Skeletal muscle cell (primary cell): ENCODE results near the gene CCDC73.
A peak's percentile ranks its signal among the peaks of the same experiment; 100 is the strongest.
"Not testable (repeated sequence)": the region's sequence is repeated elsewhere in the genome, so short reads cannot be mapped to it uniquely, and the experiment has no call there.

Experiments
- DNase-seq: peaks from one replicate; pipeline ENCODE4 v3.0.0-alpha.2; 2010; ENCODE audit warnings: low read depth
- H3K4me3 ChIP-seq: 2 replicates; pipeline ENCODE4 v1.5.1; 2011; ENCODE audit warnings: low read depth, mild to moderate bottlenecking, control low read depth, low read length, moderate library complexity

CCDC73 gene

GRCh38 chr11:32817181-32817851, 22.9 kb upstream of the CCDC73 start:
- H3K4me3 ChIP-seq, result no peak overlapping the region
- DNase-seq, result no peak

GRCh38 chr11:32809313-32809712, 14.9 kb upstream of the CCDC73 start:
- DNase-seq, result peak; percentile 40
- no peak overlapping the region for H3K4me3 ChIP-seq

GRCh38 chr11:32796425-32796824, 2.0 kb upstream of the CCDC73 start:
- no peak for DNase-seq
- no peak overlapping the region for H3K4me3 ChIP-seq

- no peak for DNase-seq
- no peak overlapping the region for H3K4me3 ChIP-seq
Measured at GRCh38 chr11:32792948-32793475, 1.4 kb downstream of the CCDC73 start.

- no peak for DNase-seq
- no peak overlapping the region for H3K4me3 ChIP-seq
Measured at GRCh38 chr11:32792111-32792947, 2.1 kb downstream of the CCDC73 start.

GRCh38 chr11:32790916-32791315, 3.5 kb downstream of the CCDC73 start:
- no peak for DNase-seq
- H3K4me3 ChIP-seq, result no peak overlapping the region

- no peak overlapping the region for H3K4me3 ChIP-seq
- no peak for DNase-seq
Measured at GRCh38 chr11:32786811-32787210, 7.7 kb downstream of the CCDC73 start.

- no peak overlapping the region for H3K4me3 ChIP-seq
- DNase-seq, result no peak
Measured at GRCh38 chr11:32785262-32785661, 9.2 kb downstream of the CCDC73 start.

- no peak for DNase-seq
- no peak overlapping the region for H3K4me3 ChIP-seq
Measured at GRCh38 chr11:32781721-32782120, 12.7 kb downstream of the CCDC73 start.

- not testable (repeated sequence) for DNase-seq, H3K4me3 ChIP-seq
Measured at GRCh38 chr11:32780839-32781238, 13.6 kb downstream of the CCDC73 start.

- DNase-seq, result no peak
- H3K4me3 ChIP-seq, result no peak overlapping the region
Measured at GRCh38 chr11:32779136-32779535, 15.3 kb downstream of the CCDC73 start.

- DNase-seq, result no peak
- no peak overlapping the region for H3K4me3 ChIP-seq
Measured at GRCh38 chr11:32775908-32776307, 18.6 kb downstream of the CCDC73 start.

- DNase-seq, result no peak
- no peak overlapping the region for H3K4me3 ChIP-seq
Measured at GRCh38 chr11:32774081-32774480, 20.4 kb downstream of the CCDC73 start.

- DNase-seq, result no peak
Measured at GRCh38 chr11:32772731-32773130, 21.7 kb downstream of the CCDC73 start.

GRCh38 chr11:32761774-32762173, 32.7 kb downstream of the CCDC73 start:
- not testable (repeated sequence) for DNase-seq, H3K4me3 ChIP-seq

More at GRCh38 chr11:32772731-32773130, 21.7 kb downstream of the CCDC73 start:
- no peak overlapping the region for H3K4me3 ChIP-seq

GRCh38 chr11:32758291-32758690, 36.2 kb downstream of the CCDC73 start:
- no peak overlapping the region for H3K4me3 ChIP-seq
- DNase-seq, result no peak

GRCh38 chr11:32753181-32753580, 41.3 kb downstream of the CCDC73 start:
- DNase-seq, H3K4me3 ChIP-seq: not testable (repeated sequence)

- no peak for DNase-seq
- no peak overlapping the region for H3K4me3 ChIP-seq
Measured at GRCh38 chr11:32752001-32752400, 42.5 kb downstream of the CCDC73 start.

- no peak overlapping the region for H3K4me3 ChIP-seq
- DNase-seq, result no peak
Measured at GRCh38 chr11:32751381-32751780, 43.1 kb downstream of the CCDC73 start.

- no peak for DNase-seq
Measured at GRCh38 chr11:32729976-32730375, 64.5 kb downstream of the CCDC73 start.

GRCh38 chr11:32723332-32723731, 71.1 kb downstream of the CCDC73 start:
- DNase-seq, result no peak
- H3K4me3 ChIP-seq, result no peak overlapping the region

More at GRCh38 chr11:32729976-32730375, 64.5 kb downstream of the CCDC73 start:
- H3K4me3 ChIP-seq, result no peak overlapping the region
